B cell (primary cell): ENCODE results near the gene TGFBRAP1. TPM values are rescaled to one million over a fixed set of nuclear protein-coding genes. Genes with fewer than 3 reads are reported as not detected.

Source experiments
- ATAC-seq: fragments of 200-7000 bp; cut with Tn5 transposase; one replicate; pipeline ENCODE4 v1.10.0; 2021; ENCODE audit warnings: low read depth, mild to moderate bottlenecking, moderate number of reproducible peaks, moderate library complexity
- CTCF ChIA-PET: fragments of 350-600 bp; sonication (Branson Sonifier 250); formaldehyde crosslinking; loops from one replicate; lab custom pipeline; 2021; ENCODE audit warnings: antibody characterized with exemption, inconsistent platforms; lab: Charles Lee
- POLR2A ChIA-PET: fragments of 350-600 bp; sonication (Branson Sonifier 250); formaldehyde crosslinking; loops from one replicate; lab custom pipeline; 2021; ENCODE audit warnings: antibody characterized with exemption; lab: Charles Lee
- DNase-seq: peaks from one replicate; pipeline ENCODE4 v3.0.0; 2013
- H2AFZ ChIP-seq: 2 replicates; pipeline ENCODE4 v1.6.1; 2012; ENCODE audit warnings: mild to moderate bottlenecking, low read depth, low read length; ENCODE audit not compliant: insufficient read depth, poor library complexity, severe bottlenecking
- H3K27ac ChIP-seq, 2 donors: 1 replicate in 1 of 2; 2 replicates in 1 of 2; pipeline ENCODE4 v1.5.1; 2012 to 2013; ENCODE audit warnings: low read length in 2 of 2, mild to moderate bottlenecking in 2 of 2, moderate library complexity in 1 of 2
- H3K27me3 ChIP-seq, 4 experiments: fragments of 200-600 bp in 1 of 4; sonication (generic) in 1 of 4; replicated peaks in 1 of 4; 1 replicate in 2 of 4; 2 replicates in 2 of 4; pipeline versions ENCODE4 v1.6.1 to v1.7.0; 2013 to 2016; ENCODE audit warnings: low read length in 3 of 4, mild to moderate bottlenecking in 2 of 4, mixed read lengths in 1 of 4, moderate library complexity in 1 of 4; ENCODE audit not compliant: insufficient read depth in 4 of 4, control insufficient read depth in 3 of 4; ENCODE audit errors: control extremely low read depth in 1 of 4
- H3K36me3 ChIP-seq, 2 experiments: replicated peaks in 1 of 2; 1 replicate in 1 of 2; 2 replicates in 1 of 2; pipeline versions ENCODE4 v1.6.1 to v1.7.1; 2013; ENCODE audit warnings: low read length in 1 of 2; ENCODE audit not compliant: insufficient read depth in 2 of 2, control insufficient read depth in 1 of 2; ENCODE audit errors: control extremely low read depth in 1 of 2, extremely low read depth in 1 of 2
- H3K4me1 ChIP-seq, 2 donors: fragments of 200-600 bp in 1 of 2; sonication (generic) in 1 of 2; 1 replicate in 1 of 2; 2 replicates in 1 of 2; pipeline versions ENCODE4 v1.5.1 to v1.6.1; 2013 to 2017; ENCODE audit warnings: low read length in 2 of 2; ENCODE audit not compliant: control insufficient read depth in 2 of 2, insufficient read depth in 2 of 2
- H3K4me2 ChIP-seq: replicated peaks from 2 replicates; pipeline ENCODE3; 2012; ENCODE audit warnings: mild to moderate bottlenecking, low read depth, low read length; ENCODE audit not compliant: poor library complexity, severe bottlenecking
- H3K4me3 ChIP-seq, 5 experiments: fragments of 200-600 bp in 1 of 5; sonication (generic) in 1 of 5; 1 replicate in 3 of 5; 2 replicates in 2 of 5; pipeline versions ENCODE4 v1.5.1 to v1.7.0; 2011 to 2016; ENCODE audit warnings: low read length in 4 of 5, mild to moderate bottlenecking in 4 of 5, low read depth in 2 of 5, control low read depth in 1 of 5, moderate library complexity in 1 of 5; ENCODE audit not compliant: insufficient read depth in 1 of 5; ENCODE audit errors: control extremely low read depth in 1 of 5, extremely low read depth in 1 of 5
- H3K79me2 ChIP-seq: fragments of 200-600 bp; sonication (generic); one replicate; pipeline ENCODE4 v1.6.0; 2016; ENCODE audit warnings: low read length; ENCODE audit not compliant: control insufficient read depth, insufficient read depth
- H3K9ac ChIP-seq: fragments of 200-600 bp; sonication (generic); 2 replicates; pipeline ENCODE4 v1.6.1; 2017; ENCODE audit warnings: mild to moderate bottlenecking, low read length, moderate library complexity
- H3K9me3 ChIP-seq, 3 donors: one replicate each; pipeline versions ENCODE4 v1.6.1 to v1.7.1; 2013; ENCODE audit warnings: low read length in 2 of 3; ENCODE audit not compliant: control insufficient read depth in 2 of 3, insufficient read depth in 1 of 3; ENCODE audit errors: control extremely low read depth in 1 of 3
- H4K20me1 ChIP-seq: 2 replicates; pipeline ENCODE4 v1.6.0; 2012; ENCODE audit warnings: mild to moderate bottlenecking, low read length; ENCODE audit not compliant: insufficient read depth, control insufficient read depth, poor library complexity, severe bottlenecking
- H3K27ac Mint-ChIP-seq: one replicate; pipeline ENCODE4 v1.8.0; 2021; ENCODE audit warnings: mixed read lengths
- H3K27me3 Mint-ChIP-seq: one replicate; pipeline ENCODE4 v1.8.0; 2021; ENCODE audit warnings: mixed read lengths
- H3K4me1 Mint-ChIP-seq: one replicate; pipeline ENCODE4 v1.8.0; 2021; ENCODE audit warnings: mixed read lengths
- H3K4me3 Mint-ChIP-seq: one replicate; pipeline ENCODE4 v1.8.0; 2021; ENCODE audit warnings: mixed read lengths
- H3K9me3 Mint-ChIP-seq: one replicate; pipeline ENCODE4 v1.8.0; 2022; ENCODE audit warnings: mixed read lengths; ENCODE audit not compliant: insufficient read depth
- EZH2 ChIP-seq: IDR thresholded peaks from 2 replicates; pipeline ENCODE4 v1.6.1; 2012; ENCODE audit warnings: borderline replicate concordance, low read depth, mild to moderate bottlenecking, moderate library complexity, low read length; ENCODE audit not compliant: insufficient read depth, poor library complexity, severe bottlenecking
- WGBS: methylation state at CpG from one replicate; pipeline ENCODE4 v1.1.5; 2013; ENCODE audit warnings: missing lambda C conversion rate; ENCODE audit not compliant: insufficient coverage; 5-methylcytosine and 5-hydroxymethylcytosine counted together
- intact Hi-C: fragments of 100-400 bp; cut with micrococcal nuclease; formaldehyde crosslinking; loops from one replicate; pipeline ENCODE4 v1.10.0; 2022
- polyA plus RNA-seq: library from polyadenylated mRNA; depleted of rRNA; stranded (reverse); fragments of >200 nt; gene quantifications from 2 replicates; pipeline ENCODE4 v1.2.3, GENCODE V29; 2012
- total RNA-seq, 2 donors: library from RNA; stranded (reverse); fragments of 120-200 nt in 1 of 2; gene quantifications; 1 replicate in 1 of 2; 2 replicates in 1 of 2; pipeline versions ENCODE4 v1.2.3 to v1.2.4, GENCODE V29; 2013 to 2022
- TF ChIP-seq, protein P1 (sequence below): fragments of 200-600 bp; IDR thresholded peaks from one replicate; pipeline ENCODE4 v1.8.0; 2022; ENCODE audit warnings: antibody characterized with exemption, mild to moderate bottlenecking

TGFBRAP1 gene
- total and polyA plus RNA-seq, 2 donors (not counting 1 experiment from before 2014, with no cell fraction given) = 9.3 to 21.7 TPM

- CTCF ChIA-PET = interaction anchor here (1.0 kb wide), 1 partner anchor 172 kb away, joined by 3 read pairs; no protein-coding TSS in a partner anchor
Measured at GRCh38 chr2:105288133-105288532, 41.4 kb downstream of the TGFBRAP1 start.

DNA sequence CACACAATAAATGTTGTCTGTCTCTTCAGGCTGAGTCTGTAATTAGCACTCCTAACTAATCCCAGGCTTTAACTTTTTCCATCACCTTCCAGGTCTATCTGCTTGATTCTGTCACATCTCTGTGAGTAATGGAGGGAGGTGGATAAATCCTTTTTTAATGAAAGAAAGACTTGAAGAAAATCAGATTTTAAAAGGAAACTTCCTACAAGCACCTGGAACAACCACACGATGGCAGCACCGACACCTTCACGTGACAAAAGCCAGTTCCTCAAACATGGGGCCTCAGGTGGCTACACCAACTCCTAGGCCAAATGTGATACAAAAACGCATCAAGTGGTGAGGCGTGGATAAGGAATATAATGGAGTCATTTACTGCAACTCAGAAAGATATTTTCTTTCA, 41.8 kb downstream of the TGFBRAP1 start:
- no peaks in the 10 kb centered on the region for H3K27me3 Mint-ChIP-seq
- Histone ChIP-seq H3K9me3 (no peaks in the 10 kb centered on the region), H2AFZ (no peak overlapping the region), H3K4me2 (no peak overlapping the region), H3K4me3 (no peak overlapping the region), H3K79me2 (no peaks in the 10 kb centered on the region), H3K27ac (no peak overlapping the region), H3K9ac (no peak overlapping the region), H3K4me1 (no peaks in the 10 kb centered on the region), H4K20me1 (no peaks in the 10 kb centered on the region), H3K27me3 (no peaks in the 10 kb centered on the region), H3K36me3 (peaks cover 1 to 74% of the 10 kb centered on the region in 2 experiments)
- ChIA-PET POLR2A (no interaction called here), CTCF (interaction anchor here (1.0 kb wide), 1 partner anchor 172 kb away, joined by 3 read pairs; no protein-coding TSS in a partner anchor)
- H3K4me1 Mint-ChIP-seq = no peaks in the 10 kb centered on the region
- DNase-seq = peak; percentile 35
- TF ChIP-seq EZH2 = no peak
- TF ChIP-seq, protein P1, sequence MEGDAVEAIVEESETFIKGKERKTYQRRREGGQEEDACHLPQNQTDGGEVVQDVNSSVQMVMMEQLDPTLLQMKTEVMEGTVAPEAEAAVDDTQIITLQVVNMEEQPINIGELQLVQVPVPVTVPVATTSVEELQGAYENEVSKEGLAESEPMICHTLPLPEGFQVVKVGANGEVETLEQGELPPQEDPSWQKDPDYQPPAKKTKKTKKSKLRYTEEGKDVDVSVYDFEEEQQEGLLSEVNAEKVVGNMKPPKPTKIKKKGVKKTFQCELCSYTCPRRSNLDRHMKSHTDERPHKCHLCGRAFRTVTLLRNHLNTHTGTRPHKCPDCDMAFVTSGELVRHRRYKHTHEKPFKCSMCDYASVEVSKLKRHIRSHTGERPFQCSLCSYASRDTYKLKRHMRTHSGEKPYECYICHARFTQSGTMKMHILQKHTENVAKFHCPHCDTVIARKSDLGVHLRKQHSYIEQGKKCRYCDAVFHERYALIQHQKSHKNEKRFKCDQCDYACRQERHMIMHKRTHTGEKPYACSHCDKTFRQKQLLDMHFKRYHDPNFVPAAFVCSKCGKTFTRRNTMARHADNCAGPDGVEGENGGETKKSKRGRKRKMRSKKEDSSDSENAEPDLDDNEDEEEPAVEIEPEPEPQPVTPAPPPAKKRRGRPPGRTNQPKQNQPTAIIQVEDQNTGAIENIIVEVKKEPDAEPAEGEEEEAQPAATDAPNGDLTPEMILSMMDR = peak; percentile 45
- H3K4me3 Mint-ChIP-seq = no peak overlapping the region
- no peak for ATAC-seq
- no CpG with 5 or more reads among the region's 5 CpGs for WGBS
- no peaks in the 10 kb centered on the region for H3K9me3 Mint-ChIP-seq
- intact Hi-C loops = no loop called here
- H3K27ac Mint-ChIP-seq = no peak overlapping the region

More at GRCh38 chr2:105288133-105288532, 41.4 kb downstream of the TGFBRAP1 start:
- no peak overlapping the region for H3K27ac Mint-ChIP-seq
- no peaks in the 10 kb centered on the region for H3K9me3 Mint-ChIP-seq
- H2AFZ ChIP-seq = no peak overlapping the region
- H3K36me3 ChIP-seq = peaks cover 1 to 74% of the 10 kb centered on the region in 2 experiments
- intact Hi-C loops = no loop called here
- no peaks in the 10 kb centered on the region for H3K9me3 ChIP-seq
- no peaks in the 10 kb centered on the region for H4K20me1 ChIP-seq
- H3K4me2 ChIP-seq = no peak overlapping the region
- H3K27me3 ChIP-seq = no peaks in the 10 kb centered on the region
- POLR2A ChIA-PET = no interaction called here
- H3K27me3 Mint-ChIP-seq = no peaks in the 10 kb centered on the region
- H3K9ac ChIP-seq = no peak overlapping the region
- H3K4me1 Mint-ChIP-seq = no peaks in the 10 kb centered on the region
- no peak overlapping the region for H3K4me3 Mint-ChIP-seq
- TF ChIP-seq EZH2 = no peak
- TF ChIP-seq, protein P1 = no peak
- H3K4me1 ChIP-seq = no peaks in the 10 kb centered on the region
- H3K79me2 ChIP-seq = no peaks in the 10 kb centered on the region
- DNase-seq = no peak
- no peak overlapping the region for H3K27ac ChIP-seq
- no peak for ATAC-seq
- no peak overlapping the region for H3K4me3 ChIP-seq
- 98% methylated on average over 6 of the region's 7 CpGs for WGBS
